Neural progenitor cell (in vitro differentiated cells): ENCODE results near the gene KCNQ1.

Source experiments
- EZH2phosphoT487 ChIP-seq: fragments of 200-600 bp; sonication (generic); IDR thresholded peaks from 2 replicates; pipeline ENCODE4 v1.6.1; 2017; ENCODE audit warnings: antibody characterized with exemption
- TF ChIP-seq, protein P1 (sequence below): fragments of 200-600 bp; sonication (generic); IDR thresholded peaks from 2 replicates; pipeline ENCODE4 v1.5.1; 2017; ENCODE audit warnings: antibody characterized with exemption, mild to moderate bottlenecking

- TF ChIP-seq, protein P1, sequence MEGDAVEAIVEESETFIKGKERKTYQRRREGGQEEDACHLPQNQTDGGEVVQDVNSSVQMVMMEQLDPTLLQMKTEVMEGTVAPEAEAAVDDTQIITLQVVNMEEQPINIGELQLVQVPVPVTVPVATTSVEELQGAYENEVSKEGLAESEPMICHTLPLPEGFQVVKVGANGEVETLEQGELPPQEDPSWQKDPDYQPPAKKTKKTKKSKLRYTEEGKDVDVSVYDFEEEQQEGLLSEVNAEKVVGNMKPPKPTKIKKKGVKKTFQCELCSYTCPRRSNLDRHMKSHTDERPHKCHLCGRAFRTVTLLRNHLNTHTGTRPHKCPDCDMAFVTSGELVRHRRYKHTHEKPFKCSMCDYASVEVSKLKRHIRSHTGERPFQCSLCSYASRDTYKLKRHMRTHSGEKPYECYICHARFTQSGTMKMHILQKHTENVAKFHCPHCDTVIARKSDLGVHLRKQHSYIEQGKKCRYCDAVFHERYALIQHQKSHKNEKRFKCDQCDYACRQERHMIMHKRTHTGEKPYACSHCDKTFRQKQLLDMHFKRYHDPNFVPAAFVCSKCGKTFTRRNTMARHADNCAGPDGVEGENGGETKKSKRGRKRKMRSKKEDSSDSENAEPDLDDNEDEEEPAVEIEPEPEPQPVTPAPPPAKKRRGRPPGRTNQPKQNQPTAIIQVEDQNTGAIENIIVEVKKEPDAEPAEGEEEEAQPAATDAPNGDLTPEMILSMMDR, result peak; percentile 16
- no peak for TF ChIP-seq EZH2phosphoT487
These were observed 448.2 kb downstream of the KCNQ1 start for GRCh38 chr11:2892967-2893528.
